ENCODE measurements around the gene LYZL1. TPM values are rescaled to one million over a fixed set of nuclear protein-coding genes. Genes with fewer than 3 reads are reported as not detected.

The LYZL1 gene
- total and polyA plus RNA-seq, 8 donors, result not detected

DNA sequence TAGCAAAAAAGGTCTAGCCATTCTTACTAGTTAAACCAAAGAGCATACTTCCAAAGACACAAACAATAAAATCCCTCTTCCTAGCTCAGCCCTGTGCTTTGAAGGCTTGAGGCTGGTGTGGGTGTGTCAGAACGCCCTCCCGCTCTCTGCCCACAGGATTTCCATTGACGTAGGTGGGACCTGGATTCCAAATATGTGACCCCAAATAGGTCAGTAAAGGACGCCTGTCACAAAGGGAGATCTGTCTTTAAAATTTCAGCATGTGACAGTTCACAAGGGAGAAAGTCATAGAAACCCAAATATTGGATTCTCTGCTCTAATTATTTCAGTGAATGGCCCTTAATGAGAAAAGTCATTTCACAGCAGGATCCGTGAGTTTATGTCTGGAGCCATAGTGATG lies 39.9 kb upstream of the LYZL1 start:
- Histone ChIP-seq H3K4me3 (no peak overlapping the region), H3K27me3 (peaks cover 0 to 12% of the 10 kb centered on the region in 2 donors), H3K4me1 (no peaks in the 10 kb centered on the region), H3K27ac (no peak overlapping the region), H3K36me3 (no peaks in the 10 kb centered on the region), H3K9me3 (no peaks in the 10 kb centered on the region)
- TF ChIP-seq, protein P1, sequence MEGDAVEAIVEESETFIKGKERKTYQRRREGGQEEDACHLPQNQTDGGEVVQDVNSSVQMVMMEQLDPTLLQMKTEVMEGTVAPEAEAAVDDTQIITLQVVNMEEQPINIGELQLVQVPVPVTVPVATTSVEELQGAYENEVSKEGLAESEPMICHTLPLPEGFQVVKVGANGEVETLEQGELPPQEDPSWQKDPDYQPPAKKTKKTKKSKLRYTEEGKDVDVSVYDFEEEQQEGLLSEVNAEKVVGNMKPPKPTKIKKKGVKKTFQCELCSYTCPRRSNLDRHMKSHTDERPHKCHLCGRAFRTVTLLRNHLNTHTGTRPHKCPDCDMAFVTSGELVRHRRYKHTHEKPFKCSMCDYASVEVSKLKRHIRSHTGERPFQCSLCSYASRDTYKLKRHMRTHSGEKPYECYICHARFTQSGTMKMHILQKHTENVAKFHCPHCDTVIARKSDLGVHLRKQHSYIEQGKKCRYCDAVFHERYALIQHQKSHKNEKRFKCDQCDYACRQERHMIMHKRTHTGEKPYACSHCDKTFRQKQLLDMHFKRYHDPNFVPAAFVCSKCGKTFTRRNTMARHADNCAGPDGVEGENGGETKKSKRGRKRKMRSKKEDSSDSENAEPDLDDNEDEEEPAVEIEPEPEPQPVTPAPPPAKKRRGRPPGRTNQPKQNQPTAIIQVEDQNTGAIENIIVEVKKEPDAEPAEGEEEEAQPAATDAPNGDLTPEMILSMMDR (IDR thresholded peaks at IDR 0.05), result no peak
- DNase-seq (no peak), ATAC-seq (no peak)
- intact Hi-C loops (cut with DNase I), result no loop called here

DNA sequence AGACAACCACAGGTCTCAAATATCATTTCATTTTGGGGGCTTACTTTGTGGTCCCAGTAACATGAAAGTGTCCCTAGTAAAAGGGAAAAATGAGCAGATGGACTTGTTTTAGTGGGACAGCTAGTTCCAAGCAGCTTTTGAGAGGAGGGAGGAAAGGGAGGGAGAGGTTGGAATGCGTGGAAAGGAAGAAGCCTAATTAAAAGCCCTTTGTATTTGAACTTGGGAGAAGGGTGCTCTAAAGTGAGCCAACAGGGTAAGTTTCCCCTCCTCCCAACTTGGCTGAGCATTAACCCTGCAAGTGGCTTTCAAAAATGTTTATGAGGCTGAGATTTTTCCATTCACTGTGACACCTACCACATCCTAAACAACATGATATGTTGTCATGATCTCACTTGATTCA lies 38.8 kb upstream of the LYZL1 start:
- no peak for ATAC-seq
- no peaks in the 10 kb centered on the region for H3K9me3 ChIP-seq
- intact Hi-C loops (cut with DNase I), result no loop called here
- H3K36me3 ChIP-seq, result no peaks in the 10 kb centered on the region
- TF ChIP-seq, protein P1 (IDR thresholded peaks at IDR 0.05), result no peak
- no peaks in the 10 kb centered on the region for H3K4me1 ChIP-seq
- DNase-seq, result no peak
- H3K27ac ChIP-seq, result no peak overlapping the region
- H3K4me3 ChIP-seq, result no peak overlapping the region
- peaks cover 0 to 19% of the 10 kb centered on the region in 2 donors for H3K27me3 ChIP-seq

DNA sequence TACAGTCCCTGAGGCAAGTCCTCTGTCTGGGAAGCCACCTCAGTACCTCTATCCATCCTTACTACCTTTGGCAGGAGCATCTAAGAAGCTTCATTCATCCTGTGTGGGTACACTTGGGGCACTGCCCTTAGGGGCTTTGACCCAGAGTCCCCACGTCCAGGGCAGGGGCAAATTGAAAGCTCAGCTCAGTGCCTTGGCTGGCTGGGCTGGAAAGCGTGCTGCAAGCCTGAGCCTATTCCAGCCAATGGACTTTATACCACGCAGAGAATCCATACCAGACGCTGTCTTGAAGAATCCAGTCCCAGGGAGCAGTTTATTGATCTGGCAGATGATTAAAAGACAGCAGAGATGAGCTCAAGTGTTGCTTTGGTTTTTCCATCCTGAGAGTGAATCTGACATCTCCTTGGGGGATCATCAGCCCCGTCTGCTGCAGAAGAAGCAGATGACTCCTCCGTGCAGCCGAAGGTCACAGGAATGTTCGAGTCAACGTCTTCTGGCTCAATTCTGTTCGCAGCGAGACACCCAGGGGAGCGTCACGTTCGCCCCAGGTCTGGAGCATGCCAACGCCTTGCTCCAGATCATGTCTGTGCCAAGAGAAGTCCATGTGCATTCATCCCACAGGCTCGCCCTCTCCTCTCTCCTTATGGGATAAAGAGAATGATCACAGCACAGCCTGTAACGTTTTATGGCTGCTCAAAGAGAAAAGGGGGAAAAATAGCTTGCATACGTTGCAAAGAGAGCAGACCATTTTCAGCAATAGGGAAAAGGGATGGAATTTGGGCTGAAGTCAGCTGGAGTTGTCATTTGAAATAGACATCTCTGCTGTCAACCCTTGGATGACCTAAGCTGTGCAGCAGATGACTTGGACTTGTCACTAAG lies 35.8 kb upstream of the LYZL1 start:
- ATAC-seq, result no peak
- DNase-seq, result no peak
- no peak overlapping the region for H3K4me3 ChIP-seq
- no peaks in the 10 kb centered on the region for H3K9me3 ChIP-seq
- H3K36me3 ChIP-seq, result no peaks in the 10 kb centered on the region
- TF ChIP-seq, protein P1 (IDR thresholded peaks at IDR 0.05), result no peak
- H3K4me1 ChIP-seq, result peaks cover 0 to 11% of the 10 kb centered on the region in 2 donors
- peaks cover 0 to 19% of the 10 kb centered on the region in 2 donors for H3K27me3 ChIP-seq
- H3K27ac ChIP-seq, result no peak overlapping the region
- intact Hi-C loops (cut with DNase I), result no loop called here

DNA sequence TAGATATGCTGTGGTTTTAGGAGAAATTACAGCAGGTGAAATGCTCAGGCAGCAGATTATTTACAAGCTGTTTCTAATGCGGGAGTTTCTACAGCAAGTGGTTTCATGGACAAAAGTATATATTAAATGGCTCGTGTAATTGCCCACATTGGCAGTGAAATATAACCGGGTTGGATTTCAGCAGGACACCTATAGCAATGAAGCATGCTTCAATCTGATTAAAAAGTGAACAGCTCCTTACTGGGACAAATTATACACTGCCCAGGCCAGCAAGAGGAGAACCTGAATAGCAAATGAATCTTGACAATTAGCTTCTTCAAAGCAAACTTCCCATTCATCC lies 35.2 kb upstream of the LYZL1 start:
- Histone ChIP-seq H3K4me3 (no peak overlapping the region), H3K9me3 (no peaks in the 10 kb centered on the region), H3K27me3 (peaks cover 0 to 19% of the 10 kb centered on the region in 2 donors), H3K4me1 (peaks cover 0 to 11% of the 10 kb centered on the region in 2 donors), H3K27ac (no peak overlapping the region), H3K36me3 (no peaks in the 10 kb centered on the region)
- no peak for ATAC-seq
- no peak for DNase-seq
- TF ChIP-seq, protein P1 (IDR thresholded peaks at IDR 0.05), result no peak
- intact Hi-C loops (cut with DNase I), result no loop called here

DNA sequence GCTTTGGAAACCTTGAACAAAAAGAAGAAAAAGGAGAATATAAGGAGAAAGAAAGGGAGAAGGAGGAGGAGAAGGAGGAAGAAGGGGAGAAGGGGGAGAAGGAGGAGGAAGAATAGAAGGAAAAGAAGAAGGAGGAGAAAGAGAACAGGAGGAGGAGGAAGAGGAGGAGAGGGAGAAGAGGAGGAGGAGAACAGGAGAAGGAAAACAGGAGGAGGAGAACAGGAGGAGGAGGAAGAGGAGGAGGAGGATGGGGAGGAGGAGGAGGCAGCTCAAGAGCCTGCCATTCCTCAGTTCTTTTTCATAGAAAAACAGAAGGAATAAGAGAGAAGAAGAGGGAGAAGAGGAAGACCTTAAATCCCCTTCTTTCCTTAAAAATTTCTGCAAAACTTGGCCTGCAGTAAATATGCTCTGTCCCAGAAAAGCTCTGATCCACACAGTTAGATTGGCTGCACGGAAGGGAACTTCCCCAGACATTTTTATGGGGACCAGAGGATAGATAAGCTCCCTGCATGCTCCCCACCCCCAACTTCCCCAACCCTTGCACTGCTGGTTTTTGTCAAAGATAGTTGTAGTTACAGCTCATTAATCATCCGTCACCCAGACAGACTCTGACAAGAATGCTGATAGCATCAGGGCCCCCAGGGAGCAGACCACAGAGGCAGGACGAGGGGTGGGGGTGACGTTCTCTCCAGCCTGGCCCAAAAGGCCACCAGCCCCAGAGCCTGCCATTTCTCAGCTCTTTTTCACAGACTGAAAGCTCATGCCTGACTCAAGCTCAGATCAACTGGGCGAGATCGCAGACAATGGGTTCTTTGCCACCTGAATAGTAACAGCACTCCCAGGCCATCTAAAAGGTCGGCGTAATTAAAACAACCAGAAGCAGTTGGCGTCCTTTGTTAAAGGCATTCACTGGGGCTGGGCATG lies 34.5 kb upstream of the LYZL1 start:
- Histone ChIP-seq H3K27me3 (peaks cover 0 to 19% of the 10 kb centered on the region in 2 donors), H3K4me1 (peaks cover 0 to 11% of the 10 kb centered on the region in 2 donors), H3K27ac (no peak overlapping the region), H3K9me3 (no peaks in the 10 kb centered on the region), H3K4me3 (no peak overlapping the region), H3K36me3 (no peaks in the 10 kb centered on the region)
- DNase-seq, result peak in 2 of 4 donors; percentile 39 to 63
- intact Hi-C loops (cut with DNase I), result no loop called here
- ATAC-seq, result no peak
- TF ChIP-seq, protein P1 (IDR thresholded peaks at IDR 0.05), result no peak
